Psoas muscle (tissue), 8 donors: Measurements from ENCODE around the gene OXNAD1. TPM values are rescaled to one million over a fixed set of nuclear protein-coding genes. Genes with fewer than 3 reads are reported as not detected.

Experiments
- ATAC-seq, 4 donors: fragments of 200-7000 bp; cut with Tn5 transposase; one replicate each; pipeline ENCODE4 v1.9.1; 2020; ENCODE audit warnings: moderate library complexity in 3 of 4, mild to moderate bottlenecking in 2 of 4
- DNase-seq, 2 donors: peaks; one replicate each; pipeline ENCODE4 v3.0.0-alpha.2; 2020
- H3K27ac ChIP-seq: fragments of 200-600 bp; one replicate; pipeline ENCODE4 v1.8.0; 2022
- H3K27me3 ChIP-seq, 3 donors: fragments of 200-600 bp in 1 of 3; one replicate each; pipeline versions ENCODE4 v1.6.1 to v1.8.0; 2013 to 2022; ENCODE audit warnings: low read length in 2 of 3, mild to moderate bottlenecking in 2 of 3, moderate library complexity in 1 of 3; ENCODE audit not compliant: insufficient read depth in 3 of 3
- H3K36me3 ChIP-seq, 2 donors: fragments of 200-600 bp in 1 of 2; one replicate each; pipeline versions ENCODE4 v1.6.1 to v1.8.0; 2013 to 2022; ENCODE audit warnings: low read depth in 1 of 2, mild to moderate bottlenecking in 1 of 2, moderate library complexity in 1 of 2; ENCODE audit not compliant: insufficient read depth in 1 of 2
- H3K4me1 ChIP-seq: fragments of 200-600 bp; one replicate; pipeline ENCODE4 v1.8.0; 2022
- H3K4me3 ChIP-seq: fragments of 200-600 bp; one replicate; pipeline ENCODE4 v1.8.0; 2022; ENCODE audit warnings: mild to moderate bottlenecking
- H3K9me3 ChIP-seq: fragments of 200-600 bp; one replicate; pipeline ENCODE4 v1.8.0; 2022
- CTCF ChIP-seq: fragments of 200-600 bp; IDR thresholded peaks from one replicate; pipeline ENCODE4 v1.8.0; 2022; ENCODE audit warnings: antibody characterized with exemption
- WGBS, 3 donors: extraction: QIAGEN DNeasy Blood & Tissue Kit; methylation state at CpG; one replicate each; pipeline versions ENCODE4 v1.1.6 to v1.1.7; 2013; 5-methylcytosine and 5-hydroxymethylcytosine counted together
- intact Hi-C, 2 donors: fragments of 100-400 bp; cut with DNase I; formaldehyde crosslinking; loops; one replicate each; pipeline versions ENCODE4 v1.11.0 to v1.14.2; 2022
- polyA plus RNA-seq, 3 donors: library from polyadenylated mRNA; stranded (reverse); fragments of 200-250 nt; gene quantifications; one replicate each; pipeline ENCODE4 v1.2.3, GENCODE V29; 2013
- total RNA-seq, 4 donors: library from RNA; stranded (reverse); fragmentation: NEBNext Ultra II Directional in 2 of 4; extraction: Animal tissue kit (Norgen Biotek cat#: 25700) in 2 of 4; gene quantifications; one replicate each; pipeline versions ENCODE4 v1.2.1 to v1.2.4, GENCODE V29; 2021 to 2023
- donor health status: healthy with polysubstance abuse.
- donor health status: DM: no; HTN: no; CAD: no; lungs with moderate emphysema.
- donor health status: Bipolar disorder and iron deficiency.
- donor health status: healthy.
- donor health status: DM: yes; HTN: yes; CAD: no.
- donor health status: DM: no; HTN: no; CAD: no.
- donor health status: DM: no; HTN: no; CAD: no.
- donor health status: DM: yes; HTN: yes; CAD: no.

The OXNAD1 gene
- total and polyA plus RNA-seq, 7 donors: 5.4 to 24.4 (median 10.4) TPM

GRCh38 chr3:16233806-16234205, 31.2 kb upstream of the OXNAD1 start:
- Histone ChIP-seq H3K36me3 (no peaks in the 10 kb centered on the region), H3K4me3 (no peak overlapping the region), H3K27me3 (peaks cover 0 to 2% (median 0%) of the 10 kb centered on the region in 3 donors), H3K9me3 (no peaks in the 10 kb centered on the region), H3K27ac (no peak overlapping the region), H3K4me1 (no peaks in the 10 kb centered on the region)
- 89 to 96% (median 92%) methylated on average over 1 of the region's 1 CpG for WGBS, 3 donors
- intact Hi-C loops: no loop called here
- DNase-seq (no peak), ATAC-seq (no peak)
- no peak for TF ChIP-seq CTCF

DNA sequence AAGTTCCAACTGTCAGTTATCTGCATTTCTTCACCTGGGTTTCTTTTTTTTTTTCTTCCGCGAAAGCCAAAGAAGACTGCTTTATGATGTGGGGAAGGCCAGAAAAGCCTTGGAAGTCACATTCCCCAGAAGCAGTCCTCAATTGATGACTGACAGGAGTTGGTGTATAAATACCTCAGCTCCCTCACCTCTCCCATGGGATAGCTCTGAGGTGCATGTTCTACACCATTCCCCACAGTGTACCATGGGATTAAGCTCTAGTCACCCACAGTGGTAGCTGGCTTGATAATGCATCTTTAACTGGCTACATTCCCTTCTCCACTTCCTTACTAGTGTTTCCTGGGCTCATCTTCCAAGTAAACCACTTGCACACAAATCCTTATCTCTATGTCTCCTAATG, 30.7 kb upstream of the OXNAD1 start:
- intact Hi-C loops: no loop called here
- Histone ChIP-seq H3K27me3 (no peaks in the 10 kb centered on the region), H3K9me3 (no peaks in the 10 kb centered on the region), H3K27ac (no peak overlapping the region), H3K4me3 (no peak overlapping the region), H3K36me3 (no peaks in the 10 kb centered on the region), H3K4me1 (no peaks in the 10 kb centered on the region)
- TF ChIP-seq CTCF: no peak
- ATAC-seq (no peak), DNase-seq (no peak)
- WGBS, 3 donors: 88 to 100% (median 98%) methylated on average over 2 of the region's 2 CpGs

DNA sequence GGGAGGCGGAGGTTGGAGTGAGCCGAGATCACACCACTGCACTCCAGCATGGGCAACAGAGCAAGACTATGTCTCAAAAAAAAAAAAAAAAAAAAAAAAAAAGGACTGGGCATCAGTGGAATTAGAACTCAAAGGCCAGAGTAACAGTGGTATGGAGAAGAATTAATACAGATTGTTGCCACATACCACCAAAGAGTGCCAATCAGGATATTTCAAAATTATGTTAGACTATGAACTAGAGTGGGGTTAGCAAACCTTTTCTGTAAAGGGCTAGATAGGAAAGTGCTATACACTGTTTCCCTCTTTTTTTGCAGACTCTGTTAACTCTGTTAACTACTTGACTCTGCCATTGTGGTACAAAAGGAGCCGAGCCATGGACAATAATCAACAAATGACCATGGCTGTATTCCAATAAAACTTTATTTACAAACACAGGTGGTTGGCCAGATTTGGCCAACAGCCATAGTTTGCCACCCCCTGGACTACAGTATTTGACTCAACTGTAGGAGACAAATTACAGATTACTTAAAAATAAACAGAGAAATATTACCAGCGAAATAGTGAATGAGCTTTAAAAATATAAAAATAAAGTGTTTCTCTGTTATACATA, 28.9 kb upstream of the OXNAD1 start:
- 84 to 89% (median 89%) methylated on average over 4 of the region's 4 CpGs for WGBS, 3 donors
- ATAC-seq (no peak), DNase-seq (no peak)
- Histone ChIP-seq H3K4me3 (no peak overlapping the region), H3K4me1 (peaks cover 14% of the 10 kb centered on the region), H3K9me3 (no peaks in the 10 kb centered on the region), H3K27ac (no peak overlapping the region), H3K27me3 (no peaks in the 10 kb centered on the region), H3K36me3 (no peaks in the 10 kb centered on the region)
- intact Hi-C loops: loop anchor here in 1 of 2 donors (5.0 kb wide), 1 partner anchor 39 kb away; no protein-coding TSS in a partner anchor
- no peak for TF ChIP-seq CTCF

GRCh38 chr3:16236856-16237393, 28.1 kb upstream of the OXNAD1 start:
- ATAC-seq: no peak
- no peak for DNase-seq
- Histone ChIP-seq H3K27ac (no peak overlapping the region), H3K27me3 (no peaks in the 10 kb centered on the region), H3K36me3 (no peaks in the 10 kb centered on the region), H3K4me1 (peaks cover 14% of the 10 kb centered on the region), H3K4me3 (no peak overlapping the region), H3K9me3 (no peaks in the 10 kb centered on the region)
- TF ChIP-seq CTCF: no peak
- 60 to 80% (median 63%) methylated on average over 3 of the region's 3 CpGs for WGBS, 3 donors
- intact Hi-C loops: loop anchor here in 1 of 2 donors (5.0 kb wide), 1 partner anchor 40 kb away; no protein-coding TSS in a partner anchor
